Activated CD4-positive, alpha-beta memory T cell treated with anti-CD3 and anti-CD28 coated beads for 36 hours (primary cell): ENCODE results near the gene FOCAD. TPM values are rescaled to one million over a fixed set of nuclear protein-coding genes. Genes with fewer than 3 reads are reported as not detected.

Experiments used
- CTCF ChIA-PET: fragments of 350-600 bp; sonication (Branson Sonifier 250); formaldehyde crosslinking; loops from one replicate; lab custom pipeline; 2021; ENCODE audit warnings: antibody characterized with exemption, inconsistent platforms; lab: Charles Lee
- POLR2A ChIA-PET: fragments of 350-600 bp; sonication (Branson Sonifier 250); formaldehyde crosslinking; loops from one replicate; lab custom pipeline; 2021; ENCODE audit warnings: antibody characterized with exemption; lab: Charles Lee
- DNase-seq: peaks from one replicate; pipeline ENCODE4 v3.0.0-alpha.2; 2020
- H3K27ac Mint-ChIP-seq: one replicate; pipeline ENCODE4 v1.8.0; 2021; ENCODE audit warnings: mixed read lengths
- H3K27me3 Mint-ChIP-seq: one replicate; pipeline ENCODE4 v1.8.0; 2021; ENCODE audit warnings: mixed read lengths
- H3K36me3 Mint-ChIP-seq: one replicate; pipeline ENCODE4 v1.8.0; 2021; ENCODE audit warnings: mixed read lengths
- H3K4me1 Mint-ChIP-seq: one replicate; pipeline ENCODE4 v1.8.0; 2021; ENCODE audit warnings: low read depth, mixed read lengths
- H3K4me3 Mint-ChIP-seq: one replicate; pipeline ENCODE4 v1.8.0; 2021; ENCODE audit warnings: mild to moderate bottlenecking, mixed read lengths
- H3K9me3 Mint-ChIP-seq: one replicate; pipeline ENCODE4 v1.8.0; 2021; ENCODE audit warnings: mixed read lengths
- intact Hi-C: fragments of 100-400 bp; cut with micrococcal nuclease; formaldehyde crosslinking; loops from one replicate; pipeline ENCODE4 v1.15.1; 2023
- total RNA-seq, 2 experiments: library from RNA; stranded (reverse); gene quantifications; one replicate each; pipeline ENCODE4 v1.2.3, GENCODE V29; 2021

FOCAD gene
- total RNA-seq, 2 experiments from 2014 or later: 35.4 to 37.1 TPM

DNA sequence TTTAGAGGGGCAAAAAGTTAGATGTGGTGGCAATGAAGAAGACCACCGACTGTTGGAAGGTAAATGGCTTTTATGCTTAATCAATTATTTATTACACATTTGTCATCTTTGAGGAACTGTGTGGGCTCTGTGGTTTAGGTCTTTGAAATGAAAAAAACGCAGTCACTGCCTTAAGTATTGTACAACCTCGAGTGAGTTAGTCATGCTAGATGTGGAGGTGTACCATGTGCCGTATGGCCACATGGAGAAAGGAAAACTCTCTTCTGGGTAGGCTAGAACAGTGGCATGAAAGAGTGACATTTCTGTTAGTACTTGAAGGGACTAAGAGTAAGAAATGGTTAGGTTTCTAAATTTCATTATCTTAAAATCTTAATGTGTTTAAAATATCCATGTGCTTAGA, 181.3 kb downstream of the FOCAD start:
- ChIA-PET POLR2A (no interaction called here), CTCF (interaction anchor here (1.7 kb wide), 1 partner anchor 19 kb away, joined by 5 read pairs; no protein-coding TSS in a partner anchor)
- peaks cover 23% of the 10 kb centered on the region for H3K36me3 Mint-ChIP-seq
- peaks cover 3% of the 10 kb centered on the region for H3K4me1 Mint-ChIP-seq
- H3K27me3 Mint-ChIP-seq: no peaks in the 10 kb centered on the region
- no peak overlapping the region for H3K27ac Mint-ChIP-seq
- H3K9me3 Mint-ChIP-seq: no peaks in the 10 kb centered on the region
- no peak for DNase-seq
- intact Hi-C loops: no loop called here
- H3K4me3 Mint-ChIP-seq: no peak overlapping the region

- ChIA-PET CTCF (interaction anchor here (0.6 to 3.2 kb wide), 2 partner anchors 15 to 166 kb away, joined by 3 to 15 read pairs; no protein-coding TSS in a partner anchor), POLR2A (no interaction called here)
- no peak overlapping the region for H3K4me3 Mint-ChIP-seq
- H3K9me3 Mint-ChIP-seq: no peaks in the 10 kb centered on the region
- H3K36me3 Mint-ChIP-seq: peaks cover 5% of the 10 kb centered on the region
- no peaks in the 10 kb centered on the region for H3K27me3 Mint-ChIP-seq
- no peak for DNase-seq
- H3K4me1 Mint-ChIP-seq: peaks cover 5% of the 10 kb centered on the region
- intact Hi-C loops: no loop called here
- H3K27ac Mint-ChIP-seq: no peak overlapping the region
These were observed 186.1 kb downstream of the FOCAD start for GRCh38 chr9:20870115-20870514.

GRCh38 chr9:20872340-20872977, 188.4 kb downstream of the FOCAD start:
- POLR2A ChIA-PET: no interaction called here
- Mint-ChIP-seq H3K9me3 (no peaks in the 10 kb centered on the region), H3K4me1 (peaks cover 4% of the 10 kb centered on the region), H3K27ac (no peak overlapping the region), H3K36me3 (peaks cover 4% of the 10 kb centered on the region), H3K27me3 (no peaks in the 10 kb centered on the region), H3K4me3 (no peak overlapping the region)
- intact Hi-C loops: no loop called here
- CTCF ChIA-PET: interaction anchor here (0.7 to 1.8 kb wide), 2 partner anchors 12 to 514 kb away, joined by 3 to 4 read pairs; no protein-coding TSS in a partner anchor
- no peak for DNase-seq

DNA sequence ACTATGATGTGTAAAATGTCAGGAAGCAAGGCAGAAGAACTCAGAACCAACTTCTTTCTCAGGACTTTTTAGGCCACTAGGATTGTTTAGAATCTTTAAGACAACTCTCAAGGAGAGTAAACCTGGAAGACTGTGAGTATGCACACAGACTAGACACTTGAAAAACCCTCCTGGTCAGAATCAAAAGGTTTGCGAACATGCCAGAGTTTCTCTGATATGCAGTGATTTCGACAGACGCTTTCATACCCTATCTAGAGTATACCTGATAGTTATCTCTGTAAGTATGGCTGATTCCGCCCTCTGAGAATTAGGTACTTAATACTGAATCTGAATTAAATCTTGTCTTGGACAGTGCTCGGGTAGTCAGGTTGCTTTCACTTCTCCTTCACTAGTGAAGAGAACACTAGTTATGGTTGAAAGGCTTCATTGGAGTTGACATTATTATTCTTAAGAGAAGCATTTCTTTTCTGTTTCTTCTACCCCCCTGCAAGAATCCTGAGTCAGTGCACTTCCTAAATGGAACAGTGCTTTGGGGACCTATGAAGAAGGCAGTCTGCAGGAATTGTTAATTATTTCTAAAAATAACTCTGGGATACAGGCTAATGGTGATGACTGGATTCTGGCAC, 189.3 kb downstream of the FOCAD start:
- H3K9me3 Mint-ChIP-seq: no peaks in the 10 kb centered on the region
- peaks cover 4% of the 10 kb centered on the region for H3K4me1 Mint-ChIP-seq
- no peak for DNase-seq
- intact Hi-C loops: no loop called here
- no peak overlapping the region for H3K4me3 Mint-ChIP-seq
- peaks cover 4% of the 10 kb centered on the region for H3K36me3 Mint-ChIP-seq
- CTCF ChIA-PET: interaction anchor here (0.8 to 1.3 kb wide), 2 partner anchors 10 to 68 kb away, joined by 4 read pairs; no protein-coding TSS in a partner anchor
- H3K27me3 Mint-ChIP-seq: no peaks in the 10 kb centered on the region
- no peak overlapping the region for H3K27ac Mint-ChIP-seq
- POLR2A ChIA-PET: no interaction called here

DNA sequence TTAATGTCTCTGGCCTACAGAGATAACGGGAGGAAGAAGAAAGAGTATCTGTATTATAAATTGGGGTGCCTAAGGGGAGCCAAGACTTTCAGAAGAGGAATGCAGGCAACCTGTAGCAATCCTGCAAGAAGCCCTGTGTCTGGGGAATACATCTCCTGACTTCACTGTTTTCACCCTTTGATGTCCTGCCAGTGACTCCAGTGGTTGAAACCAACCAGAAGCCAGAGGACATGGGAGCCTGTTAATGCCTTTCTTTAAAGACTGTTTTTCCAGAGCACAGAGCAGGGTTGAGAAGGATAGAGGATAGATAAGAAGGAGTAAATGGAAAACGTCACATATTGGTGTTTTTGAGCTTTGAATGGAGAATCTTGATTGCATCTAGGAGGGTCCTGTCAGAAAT, 196.2 kb downstream of the FOCAD start:
- no peaks in the 10 kb centered on the region for H3K4me1 Mint-ChIP-seq
- CTCF ChIA-PET: interaction anchor here (0.8 to 8.8 kb wide), 2 partner anchors 60 to 231 kb away, joined by 3 to 81 read pairs; no protein-coding TSS in a partner anchor

DNA sequence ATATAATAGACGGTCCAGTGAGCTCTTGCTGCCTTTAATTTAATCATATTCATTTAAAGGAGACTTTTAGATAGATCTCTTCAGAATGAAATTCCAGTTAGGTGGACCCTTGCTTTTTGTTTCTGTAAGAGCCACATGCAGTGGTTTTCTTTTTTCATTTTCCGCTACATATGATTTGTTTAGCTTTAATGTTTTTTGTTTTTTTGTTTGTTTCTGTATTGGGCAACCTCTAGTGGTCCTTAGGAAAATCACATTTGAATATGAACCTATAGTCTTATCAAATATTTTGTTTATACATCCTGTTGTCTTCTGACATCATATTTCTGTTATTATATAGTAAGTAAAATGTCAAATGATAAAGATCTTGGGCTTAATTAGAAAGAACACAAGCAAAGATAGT, 196.6 kb downstream of the FOCAD start:
- POLR2A ChIA-PET: no interaction called here

More for the DNA sequence above, 196.2 kb downstream of the FOCAD start:
- no peak overlapping the region for H3K4me3 Mint-ChIP-seq
- POLR2A ChIA-PET: interaction anchor here (0.6 kb wide), 1 partner anchor 9 kb away, joined by 4 read pairs; no protein-coding TSS in a partner anchor
- peaks cover 1% of the 10 kb centered on the region for H3K36me3 Mint-ChIP-seq
- H3K9me3 Mint-ChIP-seq: no peaks in the 10 kb centered on the region
- intact Hi-C loops: no loop called here
- no peaks in the 10 kb centered on the region for H3K27me3 Mint-ChIP-seq
- no peak for DNase-seq
- H3K27ac Mint-ChIP-seq: no peak overlapping the region

GRCh38 chr9:20884985-20885593, 201.0 kb downstream of the FOCAD start:
- Mint-ChIP-seq H3K36me3 (peaks cover 2% of the 10 kb centered on the region), H3K4me3 (no peak overlapping the region), H3K27me3 (no peaks in the 10 kb centered on the region), H3K4me1 (no peaks in the 10 kb centered on the region), H3K9me3 (no peaks in the 10 kb centered on the region), H3K27ac (no peak overlapping the region)
- DNase-seq: peak; percentile 69
- intact Hi-C loops: loop anchor here (1.0 to 2.0 kb wide), 4 partner anchors 56 to 959 kb away; no protein-coding TSS in a partner anchor
- ChIA-PET CTCF (interaction anchor here (0.7 to 8.8 kb wide), 19 partner anchors 12 to 961 kb away, joined by 3 to 81 read pairs (median 4); no protein-coding TSS in a partner anchor), POLR2A (no interaction called here)

More for the DNA sequence above, 196.6 kb downstream of the FOCAD start:
- H3K4me3 Mint-ChIP-seq: no peak overlapping the region
- no peaks in the 10 kb centered on the region for H3K27me3 Mint-ChIP-seq
- intact Hi-C loops: no loop called here
- H3K9me3 Mint-ChIP-seq: no peaks in the 10 kb centered on the region
- CTCF ChIA-PET: interaction anchor here (0.6 to 8.8 kb wide), 3 partner anchors 32 to 231 kb away, joined by 3 to 81 read pairs (median 3); no protein-coding TSS in a partner anchor
- H3K27ac Mint-ChIP-seq: no peak overlapping the region
- no peak for DNase-seq
- H3K4me1 Mint-ChIP-seq: no peaks in the 10 kb centered on the region
- H3K36me3 Mint-ChIP-seq: peaks cover 1% of the 10 kb centered on the region

- ChIA-PET CTCF (interaction anchor here (1.6 kb wide), 1 partner anchor 15 kb away, joined by 7 read pairs; no protein-coding TSS in a partner anchor), POLR2A (no interaction called here)
- Mint-ChIP-seq H3K4me1 (peaks cover 2% of the 10 kb centered on the region), H3K9me3 (no peaks in the 10 kb centered on the region), H3K27ac (no peak overlapping the region), H3K4me3 (no peak overlapping the region), H3K27me3 (no peaks in the 10 kb centered on the region), H3K36me3 (no peaks in the 10 kb centered on the region)
- intact Hi-C loops: no loop called here
- DNase-seq: peak; percentile 11
These were observed 215.0 kb downstream of the FOCAD start for GRCh38 chr9:20898885-20899554.

GRCh38 chr9:20903212-20903611, 219.2 kb downstream of the FOCAD start:
- no peaks in the 10 kb centered on the region for H3K27me3 Mint-ChIP-seq
- peaks cover 2% of the 10 kb centered on the region for H3K4me1 Mint-ChIP-seq
- H3K4me3 Mint-ChIP-seq: no peak overlapping the region
- CTCF ChIA-PET: no interaction called here
- intact Hi-C loops: no loop called here
- no peak overlapping the region for H3K27ac Mint-ChIP-seq
- H3K36me3 Mint-ChIP-seq: peaks cover 4% of the 10 kb centered on the region
- DNase-seq: no peak
- H3K9me3 Mint-ChIP-seq: no peaks in the 10 kb centered on the region
- POLR2A ChIA-PET: no interaction called here

GRCh38 chr9:20904995-20905394, 220.9 kb downstream of the FOCAD start:
- no peak for DNase-seq
- ChIA-PET POLR2A (no interaction called here), CTCF (no interaction called here)
- no peaks in the 10 kb centered on the region for H3K4me1 Mint-ChIP-seq
- no peak overlapping the region for H3K4me3 Mint-ChIP-seq
- intact Hi-C loops: no loop called here
- H3K9me3 Mint-ChIP-seq: no peaks in the 10 kb centered on the region
- no peak overlapping the region for H3K27ac Mint-ChIP-seq
- no peaks in the 10 kb centered on the region for H3K27me3 Mint-ChIP-seq
- peaks cover 4% of the 10 kb centered on the region for H3K36me3 Mint-ChIP-seq

GRCh38 chr9:20906326-20906725, 222.3 kb downstream of the FOCAD start:
- Mint-ChIP-seq H3K4me3 (no peak overlapping the region), H3K36me3 (peaks cover 7% of the 10 kb centered on the region), H3K27me3 (no peaks in the 10 kb centered on the region), H3K9me3 (no peaks in the 10 kb centered on the region), H3K4me1 (no peaks in the 10 kb centered on the region), H3K27ac (no peak overlapping the region)
- CTCF ChIA-PET: no interaction called here
- intact Hi-C loops: no loop called here
- DNase-seq: no peak
- POLR2A ChIA-PET: no interaction called here
